Fibroblast of the aortic adventitia (primary cell): ENCODE data around the gene SRPK1. TPM values are rescaled to one million over a fixed set of nuclear protein-coding genes. Genes with fewer than 3 reads are reported as not detected.

Experiments used
- DNase-seq: peaks from one replicate; pipeline ENCODE4 v3.0.0-alpha.2; 2010; ENCODE audit warnings: low read depth
- H3K4me3 ChIP-seq: 2 replicates; pipeline ENCODE4 v1.5.1; 2011; ENCODE audit warnings: low read depth, mild to moderate bottlenecking, control low read depth, low read length, moderate library complexity
- CTCF ChIP-seq: IDR thresholded peaks from 2 replicates; pipeline ENCODE4 v1.5.1; 2011; ENCODE audit warnings: mild to moderate bottlenecking, low read length, control low read depth, inconsistent platforms; ENCODE audit not compliant: insufficient read depth
- total RNA-seq: library from RNA; depleted of rRNA; stranded (reverse); fragments of >200 nt; gene quantifications from 2 replicates; pipeline ENCODE4 v1.2.3, GENCODE V29; 2012; ENCODE audit warnings: low replicate concordance

The SRPK1 gene
- total RNA-seq, 1 donor: 86.9 TPM

- DNase-seq: no peak
- no peak for TF ChIP-seq CTCF
- H3K4me3 ChIP-seq: no peak overlapping the region
These were observed 10.2 kb upstream of the SRPK1 start for GRCh38 chr6:35931120-35931561.

- no peak overlapping the region for H3K4me3 ChIP-seq
- TF ChIP-seq CTCF: no peak
- DNase-seq: no peak
These were observed 8.7 kb upstream of the SRPK1 start for GRCh38 chr6:35929601-35930000.

GRCh38 chr6:35926509-35927215 lies 5.8 kb upstream of the SRPK1 start:
- H3K4me3 ChIP-seq: no peak overlapping the region
- no peak for TF ChIP-seq CTCF
- DNase-seq: no peak

- no peak overlapping the region for H3K4me3 ChIP-seq
- TF ChIP-seq CTCF: no peak
- DNase-seq: no peak
These were observed 5.1 kb upstream of the SRPK1 start for GRCh38 chr6:35925961-35926360.

GRCh38 chr6:35924146-35924545 lies 3.2 kb upstream of the SRPK1 start:
- TF ChIP-seq CTCF: no peak
- no peak overlapping the region for H3K4me3 ChIP-seq
- no peak for DNase-seq

- H3K4me3 ChIP-seq: no peak overlapping the region
- no peak for TF ChIP-seq CTCF
- no peak for DNase-seq
These were observed 1.2 kb upstream of the SRPK1 start for GRCh38 chr6:35922139-35922554.
